Right lobe of liver (tissue), 4 donors: Measurements from ENCODE around the gene THYN1.

Experiments used
- CTCF ChIP-seq, 4 donors: fragments of 200-600 bp in 3 of 4; fragments of 450-650 bp in 1 of 4; IDR thresholded peaks; one replicate each; pipeline versions ENCODE4 v1.5.1 to v1.8.0; 2016 to 2022; ENCODE audit warnings: antibody characterized with exemption in 4 of 4, mild to moderate bottlenecking in 2 of 4
- POLR2A ChIP-seq: fragments of 450-650 bp; IDR thresholded peaks from one replicate; pipeline ENCODE4 v1.6.1; 2017; ENCODE audit warnings: antibody characterized with exemption, mild to moderate bottlenecking
- donor health status: DM: no; HTN: no; CAD: no.
- donor health status: DM: no; HTN: no; CAD: no.
- donor health status: DM: no; HTN: yes; CAD: no.

GRCh38 chr11:134224710-134225664 is 28.2 kb downstream of the THYN1 start:
- TF ChIP-seq CTCF (IDR thresholded peaks at IDR 0.05), result no peak
- peak; percentile 71 for TF ChIP-seq POLR2A
